HG02981 (cell line): Measurements from ENCODE around the gene PEAR1.

ENCODE experiments used
- ATAC-seq: cut with Tn5 transposase; IDR thresholded peaks from one replicate; pipeline ENCODE4 v1.9.1; 2021; ENCODE audit warnings: mild to moderate bottlenecking, moderate library complexity; ENCODE audit not compliant: unreplicated experiment

The PEAR1 gene

DNA sequence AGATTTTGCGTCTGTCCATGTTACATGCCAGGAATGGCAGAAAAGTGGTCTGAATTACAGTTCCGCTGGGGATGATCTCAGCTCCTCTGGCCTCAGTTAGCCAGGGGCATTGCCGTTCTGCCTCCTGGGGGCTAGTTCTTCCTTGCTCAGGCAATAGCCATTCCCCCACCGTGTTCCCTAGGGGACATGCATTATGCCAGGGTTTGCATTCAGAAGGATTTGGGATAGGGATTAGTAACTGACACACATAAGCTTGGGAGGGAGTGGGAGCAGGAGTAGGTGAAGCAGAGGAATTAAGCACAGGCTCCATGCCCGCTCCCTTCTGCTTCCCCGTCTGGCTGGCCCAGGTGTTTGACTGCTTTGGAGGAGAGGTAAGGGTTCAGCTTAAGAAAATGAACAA lies 39.6 kb downstream of the PEAR1 start:
- ATAC-seq: no peak

DNA sequence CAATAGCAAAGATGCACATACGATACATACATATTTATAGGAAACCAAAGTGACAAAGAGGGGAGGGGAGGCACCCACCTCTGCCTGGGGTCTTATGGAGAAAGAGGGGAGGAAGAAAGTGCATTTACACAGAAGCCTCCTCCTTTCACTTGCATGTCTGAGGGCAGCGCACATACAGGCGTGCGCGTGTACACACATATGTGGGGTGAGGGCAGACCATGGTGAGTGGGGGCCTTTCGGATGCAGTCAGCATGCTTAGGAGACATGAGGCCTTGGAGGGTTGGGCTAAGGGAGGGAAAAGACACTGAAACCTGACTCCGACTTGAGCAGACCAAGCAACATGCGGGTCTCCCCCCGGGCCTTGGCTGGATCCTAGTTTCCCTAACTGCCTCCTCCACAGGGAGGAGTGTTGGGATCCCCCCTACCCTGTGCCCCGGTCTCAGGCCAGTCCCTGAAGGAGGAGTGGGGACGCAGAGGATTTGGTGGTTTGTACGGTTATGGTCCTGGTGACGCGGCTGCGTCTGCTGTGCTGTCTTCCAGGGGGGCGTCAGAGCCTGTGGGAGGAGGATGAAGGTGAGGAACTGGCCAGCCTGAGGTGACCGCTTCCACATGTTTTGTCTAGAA lies 42.1 kb downstream of the PEAR1 start:
- ATAC-seq: no peak

DNA sequence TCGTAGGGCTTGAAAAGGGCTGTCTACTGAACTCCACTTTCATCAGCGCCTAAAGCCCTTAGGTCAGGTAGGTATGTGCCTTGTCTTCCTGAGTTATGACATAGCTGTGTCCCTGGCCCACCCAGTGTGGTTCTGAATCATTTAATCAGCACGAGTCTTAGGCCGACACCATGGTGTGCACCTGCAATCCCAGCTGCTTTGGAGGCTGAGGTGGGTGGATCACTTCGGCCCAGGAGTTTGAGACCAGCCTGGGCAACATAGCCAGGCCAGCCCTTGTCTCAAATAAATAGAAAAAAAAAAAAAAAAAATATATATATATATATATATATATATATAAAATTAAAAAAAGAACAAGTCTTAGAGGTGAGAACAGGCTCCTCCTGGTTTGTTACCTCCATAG lies 42.7 kb downstream of the PEAR1 start:
- no peak for ATAC-seq

DNA sequence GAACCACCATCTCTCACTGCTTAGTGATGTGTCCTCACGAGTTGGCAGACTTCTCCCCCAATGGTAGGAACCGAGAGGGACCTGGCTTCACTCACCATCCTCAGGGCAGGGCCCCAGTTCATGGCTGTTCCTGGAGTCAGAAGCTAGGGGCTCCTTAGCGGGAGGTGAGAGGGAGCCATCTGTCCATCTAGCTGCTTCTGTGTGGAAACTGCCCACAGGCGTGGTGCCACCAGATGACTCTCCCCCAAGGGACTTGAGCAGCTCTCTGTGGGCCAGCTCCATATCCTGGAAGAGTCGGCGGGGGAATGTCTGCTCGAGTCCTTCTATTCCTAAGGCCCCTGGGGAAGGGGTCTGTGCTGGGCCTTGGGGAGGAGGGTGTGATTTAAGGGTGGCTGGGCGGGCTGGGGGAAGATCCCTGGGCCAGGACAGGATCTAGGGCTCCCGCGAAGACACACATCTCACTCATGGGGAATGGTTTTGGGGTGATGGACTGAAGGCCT lies 43.3 kb downstream of the PEAR1 start:
- no peak for ATAC-seq

DNA sequence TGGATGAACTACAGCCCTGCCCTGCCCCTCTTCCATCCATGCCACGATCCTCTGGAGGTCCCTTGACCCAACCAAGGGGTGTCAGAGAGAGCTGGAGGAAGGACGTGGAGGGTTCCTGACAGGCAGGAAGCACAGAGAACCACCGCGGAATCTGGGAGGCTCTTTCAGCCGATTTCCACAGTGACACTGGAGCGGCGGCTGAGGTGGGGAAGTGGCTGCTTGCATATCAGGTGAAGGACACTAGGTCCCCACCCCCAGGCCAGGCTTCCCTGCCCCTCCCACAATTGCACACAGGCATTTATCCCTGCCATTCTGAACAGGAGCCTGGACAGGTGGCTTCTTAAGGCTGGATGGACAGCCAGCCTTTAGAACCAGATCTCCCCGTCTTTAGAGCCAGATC lies 44.4 kb downstream of the PEAR1 start:
- ATAC-seq: no peak

DNA sequence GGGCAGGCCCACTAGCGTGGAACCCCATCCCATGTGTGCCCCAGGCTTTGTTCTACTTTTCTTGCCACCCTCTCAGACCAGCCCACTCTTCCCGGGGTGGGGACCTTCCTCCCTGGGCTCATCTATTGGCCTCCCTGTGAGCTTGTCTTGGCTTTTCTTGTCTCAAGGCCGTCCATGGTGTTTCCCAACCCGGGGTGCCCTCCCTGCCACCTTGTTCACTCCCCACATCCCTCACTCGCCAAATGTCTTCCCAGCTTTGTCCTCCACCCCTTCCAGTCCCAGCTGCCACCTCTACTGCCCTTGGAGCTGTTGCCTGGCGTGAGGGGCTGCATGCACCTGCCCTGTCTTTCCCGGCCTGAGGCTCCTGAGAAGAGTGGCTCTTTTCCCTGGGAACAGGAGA lies 45.3 kb downstream of the PEAR1 start:
- no peak for ATAC-seq

DNA sequence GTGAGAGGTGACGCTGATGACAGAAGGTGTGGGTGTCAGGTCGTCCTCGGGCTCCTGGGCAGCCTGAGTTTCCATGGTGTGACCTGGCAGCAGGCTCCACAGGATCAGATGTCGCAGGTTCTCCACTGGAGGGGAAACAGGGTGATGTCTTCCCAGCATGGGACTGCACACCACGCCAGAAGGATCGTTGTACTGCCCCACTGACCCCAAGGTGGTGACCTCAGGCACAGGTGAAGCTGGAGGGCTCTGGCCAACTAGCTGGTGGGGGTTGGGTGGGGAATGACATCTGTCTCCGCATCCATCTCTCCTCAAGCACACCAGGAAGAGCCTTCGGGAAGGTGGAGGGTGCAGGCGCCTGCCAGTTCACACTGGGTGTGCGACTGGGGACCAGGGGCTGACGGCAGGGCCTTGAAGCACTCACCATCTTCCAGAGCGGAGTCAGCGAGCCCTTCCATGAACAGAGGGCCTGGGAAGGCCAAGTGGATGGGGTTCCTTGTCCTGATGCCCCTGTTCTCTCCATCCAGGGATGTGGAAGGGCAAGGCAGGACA lies 46.3 kb downstream of the PEAR1 start:
- no peak for ATAC-seq

DNA sequence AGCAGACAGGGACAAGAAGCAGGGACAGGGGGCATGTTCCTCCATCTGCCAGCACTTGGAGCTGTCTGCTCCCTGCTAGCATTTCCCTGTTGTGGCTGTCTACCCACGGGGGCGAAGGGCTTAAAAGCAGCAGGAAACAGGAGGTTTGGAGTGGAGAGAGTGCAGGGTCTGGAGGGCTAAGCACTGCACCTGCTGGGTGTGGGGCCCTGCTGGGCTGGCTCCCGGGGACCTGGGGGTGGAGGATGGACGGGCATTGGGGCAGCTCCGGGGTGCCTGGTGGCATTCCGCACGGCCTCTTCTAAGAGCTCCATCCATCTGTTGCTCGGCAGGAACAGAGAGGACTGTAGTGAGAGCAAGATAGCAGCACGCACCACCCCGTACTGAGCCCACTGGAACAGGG lies 48.2 kb downstream of the PEAR1 start:
- no peak for ATAC-seq

DNA sequence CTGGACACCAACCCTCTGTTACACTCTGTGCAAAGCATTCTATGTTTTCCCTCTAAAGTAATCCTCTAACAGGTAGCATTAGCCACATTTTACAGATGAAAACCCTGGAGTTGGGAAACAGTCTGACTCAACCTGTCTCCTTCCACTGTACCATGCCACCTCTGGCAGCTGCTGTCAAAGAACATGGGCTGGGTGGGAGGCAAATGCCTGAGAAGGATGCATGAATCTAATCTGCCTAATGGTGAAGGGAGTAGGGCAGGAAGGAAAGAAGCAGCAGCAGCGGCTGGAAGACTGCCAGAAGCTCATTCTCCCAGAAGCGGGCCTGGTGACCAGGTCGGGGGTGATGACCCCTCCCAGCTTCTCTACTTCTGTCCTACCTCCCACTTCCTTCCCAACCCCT lies 48.7 kb downstream of the PEAR1 start:
- ATAC-seq: no peak

DNA sequence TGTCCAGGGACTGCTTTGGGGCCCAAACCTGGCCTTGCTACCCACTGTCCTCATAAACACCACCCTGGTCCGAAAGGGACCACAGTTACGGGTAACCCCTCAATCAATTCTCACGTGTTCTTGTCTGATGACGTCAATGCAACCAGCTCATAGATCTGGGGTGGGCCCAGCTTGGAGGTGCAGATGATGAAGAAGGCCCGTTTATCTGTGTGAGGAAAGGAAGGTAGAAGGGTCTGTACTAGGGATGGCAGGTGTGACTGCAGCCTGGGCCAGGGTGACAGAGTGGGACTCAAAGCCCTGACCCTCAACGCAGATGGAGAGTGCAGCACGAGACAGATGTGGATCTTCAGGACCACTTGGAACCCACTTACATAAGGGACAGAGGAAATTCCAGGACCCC lies 49.1 kb downstream of the PEAR1 start:
- no peak for ATAC-seq

DNA sequence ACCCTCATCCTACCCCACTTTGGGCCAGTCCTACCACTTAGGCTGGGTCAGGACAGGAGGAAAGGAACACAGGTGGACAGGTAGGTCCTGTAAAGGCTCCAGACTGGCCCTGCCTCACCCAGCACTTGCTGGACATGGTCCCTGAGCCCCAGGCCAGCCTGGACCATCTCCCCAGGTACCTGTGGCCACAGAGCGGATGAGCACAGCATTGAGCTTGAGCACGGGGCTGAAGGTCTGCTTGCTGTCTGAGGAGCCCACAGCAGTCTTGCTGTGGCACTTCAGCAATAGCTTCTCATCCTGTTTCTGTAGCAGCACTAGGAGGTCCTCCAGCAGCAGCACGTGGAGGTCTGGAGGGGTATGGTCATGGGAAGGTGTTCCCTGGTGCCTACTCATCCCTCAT lies 50.2 kb downstream of the PEAR1 start:
- no peak for ATAC-seq

DNA sequence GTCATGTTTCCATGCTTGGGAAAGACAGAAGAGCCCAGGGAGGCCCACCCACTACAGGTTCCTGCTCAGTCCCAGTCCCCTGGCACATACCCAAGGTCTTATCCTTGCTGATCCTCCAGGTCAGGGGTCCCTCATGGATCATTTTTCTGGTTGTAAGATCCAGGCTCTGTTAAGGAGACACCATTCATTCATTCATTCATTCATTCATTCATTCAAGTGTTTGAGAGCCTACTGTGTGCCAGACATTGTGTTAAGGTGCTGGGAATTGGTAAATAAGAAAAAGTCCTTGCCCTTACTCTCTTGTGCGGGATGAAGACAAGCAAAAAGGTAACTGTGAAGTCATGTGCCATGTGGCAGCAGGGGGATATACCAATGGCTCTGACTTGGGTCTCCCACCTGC lies 50.8 kb downstream of the PEAR1 start:
- ATAC-seq: no peak

DNA sequence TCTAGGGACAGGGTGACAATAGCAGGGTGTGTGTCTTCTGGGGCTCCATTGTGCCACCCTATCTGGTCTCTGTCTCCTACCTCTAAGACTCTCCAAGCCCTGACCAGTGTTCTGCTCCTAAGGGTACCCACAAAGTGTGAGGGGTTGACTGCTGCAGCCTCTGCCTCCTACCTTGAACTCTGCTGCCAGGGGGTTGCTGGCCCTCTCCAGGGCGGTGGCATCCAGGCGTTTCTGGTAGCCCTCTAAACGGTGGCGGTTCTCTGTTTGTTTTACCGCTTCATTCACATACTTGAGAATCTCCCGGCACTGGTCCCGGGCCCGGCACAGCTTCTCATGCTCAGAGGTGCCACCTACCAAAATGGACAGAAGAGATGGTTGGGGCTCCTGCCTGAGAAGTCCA lies 51.3 kb downstream of the PEAR1 start:
- no peak for ATAC-seq

DNA sequence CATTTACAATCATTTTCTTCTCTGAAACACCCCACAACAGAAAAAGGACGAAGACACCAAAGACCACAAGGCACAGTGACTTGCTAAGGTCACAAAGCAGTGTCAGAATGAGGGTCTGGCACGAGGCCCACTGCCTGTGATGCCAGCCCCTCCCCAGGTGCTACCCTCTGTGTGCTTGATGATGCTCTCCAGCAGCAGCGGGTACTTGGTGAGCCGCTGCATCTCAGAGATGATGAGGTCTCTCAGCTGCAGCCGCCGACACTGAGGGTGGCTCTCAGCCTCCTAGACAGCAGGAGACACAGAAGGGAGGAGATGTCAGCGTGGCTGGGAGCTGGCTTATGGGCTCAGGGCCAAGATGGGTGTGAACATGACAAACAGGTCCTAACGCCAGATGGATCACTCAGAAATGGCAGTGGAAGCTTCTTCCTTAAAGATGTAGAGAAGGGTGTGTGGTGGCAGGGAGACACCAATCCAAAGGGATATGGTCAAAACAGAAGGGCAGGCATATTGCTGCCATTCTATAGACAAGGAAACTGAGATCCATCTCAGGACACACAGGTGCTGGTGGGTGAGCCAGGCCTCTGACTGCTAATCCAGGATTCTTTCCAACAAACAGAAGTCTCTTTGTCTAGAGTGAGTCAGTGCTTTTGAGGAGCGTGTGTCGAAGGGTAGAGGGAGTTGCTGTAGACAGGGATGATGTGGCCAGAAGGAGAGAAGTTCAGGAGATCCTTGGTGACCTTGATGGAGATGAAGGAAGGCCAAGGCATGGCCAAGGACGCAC lies 52.6 kb downstream of the PEAR1 start:
- no peak for ATAC-seq

DNA sequence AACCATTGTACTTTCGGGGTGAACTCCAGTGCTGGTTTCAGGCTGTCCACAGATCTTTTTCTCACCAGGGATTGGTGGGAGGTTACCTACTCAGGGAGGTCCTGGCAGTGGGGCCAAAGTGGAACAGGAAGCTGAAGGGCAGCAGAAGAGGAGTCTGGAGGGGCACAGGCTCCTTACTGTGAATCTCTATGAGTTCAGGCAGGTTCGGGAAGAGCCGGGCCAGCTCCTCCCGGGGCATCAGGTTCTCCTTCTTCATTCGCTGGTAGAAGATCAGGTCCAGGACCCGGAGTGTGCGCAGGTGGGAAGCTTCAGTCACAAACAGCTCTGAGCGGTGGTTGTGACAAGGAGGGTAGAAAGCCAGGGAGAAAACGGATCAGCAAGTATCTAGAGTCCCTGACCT lies 53.6 kb downstream of the PEAR1 start:
- ATAC-seq: no peak

DNA sequence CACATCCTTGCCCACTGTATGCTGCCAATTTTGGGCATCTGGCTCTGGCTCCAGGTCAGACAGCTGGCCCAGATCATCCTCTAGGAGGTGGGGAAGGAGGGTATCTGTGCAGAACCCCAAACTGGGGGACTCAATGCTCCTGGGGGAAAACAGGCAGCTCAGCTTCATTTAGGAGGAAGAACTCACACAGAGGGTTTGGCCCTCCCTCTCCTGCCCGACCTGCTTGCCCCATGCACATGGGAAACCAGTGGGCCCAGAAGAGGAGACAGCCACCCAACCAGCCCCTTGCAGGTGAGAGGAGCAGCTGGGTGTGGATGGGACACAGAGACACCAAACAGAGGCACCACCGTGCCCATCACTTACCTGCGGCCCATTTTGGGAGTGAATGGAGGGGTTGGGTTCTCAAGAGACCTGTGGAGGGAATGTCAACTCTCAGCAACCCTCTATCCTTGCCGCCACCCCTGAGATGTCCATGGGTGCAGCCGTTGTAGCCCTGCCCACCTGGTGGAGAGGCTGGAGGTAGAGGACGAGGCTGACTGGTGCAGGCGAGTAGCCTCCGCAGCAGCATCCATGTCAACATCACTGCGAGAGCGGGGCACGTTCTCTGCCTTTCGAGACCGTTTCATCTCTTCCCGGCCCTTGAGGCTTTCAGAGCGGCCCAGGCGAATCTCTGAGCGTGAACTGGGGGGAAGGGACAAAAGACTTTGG lies 54.5 kb downstream of the PEAR1 start:
- no peak for ATAC-seq

DNA sequence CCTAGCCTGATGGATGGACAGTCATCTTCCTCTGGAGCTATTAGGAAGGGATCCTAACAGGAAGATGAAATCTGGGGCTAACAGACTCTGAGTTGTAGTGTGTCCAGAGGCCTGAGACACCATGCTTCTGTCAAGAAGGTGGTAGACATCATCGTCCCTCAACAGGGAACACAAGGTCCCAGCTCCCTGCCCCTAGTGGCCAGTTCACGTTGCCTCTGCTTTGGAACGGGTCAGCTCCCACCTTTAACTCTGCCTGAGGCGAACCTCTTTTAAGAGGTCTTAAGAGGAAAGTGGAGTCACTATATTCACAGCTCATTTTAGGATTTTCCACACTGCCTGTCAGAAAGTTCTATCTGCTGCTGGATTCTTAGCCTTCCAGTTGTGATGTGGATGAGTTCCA lies 55.2 kb downstream of the PEAR1 start:
- no peak for ATAC-seq

DNA sequence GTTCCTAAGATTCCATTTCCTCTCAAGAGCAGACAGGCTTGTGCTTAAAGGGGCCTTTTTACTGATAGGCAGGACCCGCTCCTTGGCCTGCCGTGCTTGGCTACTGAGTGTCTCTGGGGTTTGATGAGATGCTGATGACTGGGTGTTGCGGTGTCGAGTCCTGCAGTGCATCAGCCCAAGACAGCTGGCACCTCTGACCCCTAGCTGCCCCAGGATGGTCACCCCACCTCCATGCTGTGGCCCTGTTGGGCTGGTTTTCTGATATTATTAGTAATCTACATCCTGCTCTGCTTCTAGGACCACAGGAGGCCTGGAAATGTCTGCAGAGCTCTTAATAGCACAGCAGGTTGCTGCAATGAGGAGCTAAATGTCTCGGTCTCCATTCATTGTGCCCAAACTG lies 55.6 kb downstream of the PEAR1 start:
- no peak for ATAC-seq

DNA sequence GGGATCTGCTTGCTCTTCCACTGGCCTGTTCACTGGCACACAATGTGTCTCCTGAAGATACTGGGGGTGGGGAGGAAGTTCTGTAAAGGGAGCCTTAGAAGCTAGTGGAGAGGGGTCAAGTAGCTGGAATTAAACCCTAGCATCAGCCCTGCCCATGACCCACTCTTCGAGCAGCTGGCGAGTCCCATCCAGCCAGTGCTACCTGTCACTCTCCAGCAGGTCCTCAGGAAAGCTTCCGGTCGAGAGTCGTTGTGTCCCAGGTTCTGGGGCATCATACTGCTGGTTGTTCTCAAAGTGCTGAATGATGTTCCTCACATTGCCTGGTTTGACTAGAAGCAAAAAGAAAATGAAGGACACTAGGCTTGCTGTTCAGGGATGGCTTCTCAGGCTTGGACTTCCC lies 57.9 kb downstream of the PEAR1 start:
- no peak for ATAC-seq

DNA sequence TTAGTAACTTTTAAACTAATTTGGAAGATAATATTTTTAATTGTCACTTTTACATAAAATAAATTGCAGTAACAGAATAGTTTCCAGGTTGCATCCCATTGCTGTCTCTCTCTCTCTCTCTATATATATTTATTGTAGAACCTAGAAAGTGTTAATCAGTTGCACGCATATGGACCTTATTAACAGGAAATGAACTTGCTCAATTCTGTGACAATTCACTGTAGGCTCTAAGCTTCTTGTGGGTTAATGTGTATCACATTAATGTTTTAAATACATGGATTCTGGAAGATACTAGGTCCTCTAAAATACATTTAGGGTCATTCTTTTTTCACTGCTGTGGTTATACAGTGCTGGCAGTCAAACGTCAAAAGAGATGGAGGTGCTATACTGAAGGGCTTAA lies 60.1 kb downstream of the PEAR1 start:
- no peak for ATAC-seq

DNA sequence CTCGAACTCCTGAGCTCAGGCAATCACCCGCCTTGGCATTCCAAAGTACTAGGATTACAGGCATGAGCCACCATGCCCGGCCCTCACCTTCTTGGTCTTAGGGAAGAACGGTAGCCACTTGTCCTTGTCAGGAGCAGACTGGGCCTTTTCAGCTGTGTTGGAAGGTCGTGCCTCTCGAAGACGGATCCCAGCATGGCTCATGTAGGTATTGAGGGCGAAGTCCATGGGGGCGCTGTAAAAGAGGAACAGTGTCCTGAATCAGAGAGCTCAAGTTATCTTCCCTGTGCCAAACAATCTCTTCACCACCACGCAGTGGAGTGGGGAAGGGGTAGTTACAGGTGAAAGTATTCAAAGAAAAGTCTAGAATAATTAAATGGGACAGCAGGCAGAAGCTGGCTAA lies 62.8 kb downstream of the PEAR1 start:
- ATAC-seq: no peak

DNA sequence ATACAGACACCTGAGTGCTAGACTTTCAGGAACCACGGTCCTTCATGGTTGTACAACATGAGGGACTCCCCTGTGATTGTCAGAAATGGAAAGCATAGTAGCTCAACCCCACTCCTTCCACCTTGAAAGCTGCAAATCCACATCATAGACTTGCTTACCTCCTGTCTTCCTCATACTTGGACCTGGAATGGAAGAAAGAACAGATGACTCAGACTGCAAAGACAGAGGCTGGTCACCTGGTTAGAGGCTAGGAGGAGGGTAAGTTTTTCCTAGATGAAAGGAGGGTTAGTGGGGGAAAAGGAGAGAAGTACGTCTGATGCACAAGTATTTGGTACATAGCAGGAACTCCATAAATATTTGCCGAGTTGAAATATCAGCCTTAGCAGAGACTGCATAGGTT lies 64.1 kb downstream of the PEAR1 start:
- ATAC-seq: no peak
